Stomach smooth muscle (tissue), 2 donors: ENCODE data around the gene MGAT4A.

Experiments used
- H3K27ac ChIP-seq: one replicate; pipeline ENCODE4 v1.7.0; 2013; ENCODE audit warnings: mild to moderate bottlenecking, low read length, inconsistent platforms
- H3K27me3 ChIP-seq, 2 donors: one replicate each; pipeline ENCODE4 v1.7.0; 2013; ENCODE audit warnings: low read length in 2 of 2; ENCODE audit not compliant: insufficient read depth in 2 of 2, control insufficient read depth in 1 of 2
- H3K36me3 ChIP-seq, 2 donors: one replicate each; pipeline ENCODE4 v1.7.0; 2013; ENCODE audit warnings: low read length in 2 of 2; ENCODE audit not compliant: control insufficient read depth in 2 of 2, insufficient read depth in 2 of 2
- H3K4me1 ChIP-seq: one replicate; pipeline ENCODE4 v1.7.0; 2013; ENCODE audit warnings: low read length; ENCODE audit not compliant: control insufficient read depth, insufficient read depth
- H3K4me3 ChIP-seq, 2 donors: one replicate each; pipeline ENCODE4 v1.7.0; 2013; ENCODE audit warnings: low read length in 2 of 2
- H3K9ac ChIP-seq, 2 donors: one replicate each; pipeline ENCODE4 v1.7.0; 2013; ENCODE audit warnings: low read length in 2 of 2, mild to moderate bottlenecking in 1 of 2
- H3K9me3 ChIP-seq, 2 donors: one replicate each; pipeline ENCODE4 v1.7.0; 2013; ENCODE audit warnings: low read length in 2 of 2; ENCODE audit not compliant: control insufficient read depth in 2 of 2
- donor health status: healthy.
- donor health status: Pancreatic carcinoma.

The MGAT4A gene

GRCh38 chr2:98623657-98624056 is 107.3 kb downstream of the MGAT4A start:
- Histone ChIP-seq H3K27ac (no peak overlapping the region), H3K4me1 (no peaks in the 10 kb centered on the region), H3K4me3 (no peak overlapping the region), H3K36me3 (peaks cover 0 to 8% of the 10 kb centered on the region in 2 donors), H3K27me3 (no peaks in the 10 kb centered on the region), H3K9ac (no peak overlapping the region), H3K9me3 (no peaks in the 10 kb centered on the region)

GRCh38 chr2:98617149-98617548 is 113.8 kb downstream of the MGAT4A start:
- H3K4me3 ChIP-seq, result no peak overlapping the region
- no peaks in the 10 kb centered on the region for H3K27me3 ChIP-seq
- H3K9me3 ChIP-seq, result no peaks in the 10 kb centered on the region
- no peaks in the 10 kb centered on the region for H3K4me1 ChIP-seq
- H3K9ac ChIP-seq, result no peak overlapping the region
- no peak overlapping the region for H3K27ac ChIP-seq
- H3K36me3 ChIP-seq, result peaks cover 38 to 51% of the 10 kb centered on the region in 2 donors

- Histone ChIP-seq H3K9ac (no peak overlapping the region), H3K4me3 (no peak overlapping the region), H3K4me1 (peaks cover 6% of the 10 kb centered on the region), H3K27ac (no peak overlapping the region), H3K36me3 (peaks cover 48 to 49% of the 10 kb centered on the region in 2 donors), H3K27me3 (no peaks in the 10 kb centered on the region), H3K9me3 (no peaks in the 10 kb centered on the region)
These were observed 115.5 kb downstream of the MGAT4A start for GRCh38 chr2:98615481-98615880.

GRCh38 chr2:98614024-98614739 is 116.8 kb downstream of the MGAT4A start:
- no peak overlapping the region for H3K27ac ChIP-seq
- no peaks in the 10 kb centered on the region for H3K9me3 ChIP-seq
- no peak overlapping the region for H3K4me3 ChIP-seq
- no peaks in the 10 kb centered on the region for H3K27me3 ChIP-seq
- peaks cover 19% of the 10 kb centered on the region for H3K4me1 ChIP-seq
- H3K36me3 ChIP-seq, result peaks cover 46 to 50% of the 10 kb centered on the region in 2 donors
- H3K9ac ChIP-seq, result no peak overlapping the region

- Histone ChIP-seq H3K36me3 (peaks cover 17 to 26% of the 10 kb centered on the region in 2 donors), H3K4me1 (peaks cover 41% of the 10 kb centered on the region), H3K9ac (peak overlapping the region; percentile 98 to 99), H3K4me3 (peak overlapping the region; percentile 95 to 100), H3K9me3 (no peaks in the 10 kb centered on the region), H3K27me3 (no peaks in the 10 kb centered on the region), H3K27ac (peak overlapping the region; percentile 97)
These were observed 121.8 kb downstream of the MGAT4A start for GRCh38 chr2:98608962-98609604.

GRCh38 chr2:98608116-98608961 is 122.6 kb downstream of the MGAT4A start, which contains the start of the genes COA5 and UNC50:
TSS of gene COA5 (minus strand) at chr2:98608512. CDS start at chr2:98608405, 107 bp downstream.
TSS of gene UNC50 (plus strand) at chr2:98608589. CDS start at chr2:98609760, 1,171 bp downstream.
- H3K4me3 ChIP-seq, result peak within 1 kb of the TSS; percentile 95 to 100
- H3K36me3 ChIP-seq, result peaks cover 9 to 20% of the 10 kb centered on the region in 2 donors
- peaks cover 41% of the 10 kb centered on the region for H3K4me1 ChIP-seq
- no peaks in the 10 kb centered on the region for H3K27me3 ChIP-seq
- no peaks in the 10 kb centered on the region for H3K9me3 ChIP-seq
- peak within 1 kb of the TSS; percentile 97 for H3K27ac ChIP-seq
- H3K9ac ChIP-seq, result peak within 1 kb of the TSS; percentile 98 to 99

GRCh38 chr2:98607741-98608115 is 123.2 kb downstream of the MGAT4A start:
- Histone ChIP-seq H3K36me3 (peaks cover 6 to 15% of the 10 kb centered on the region in 2 donors), H3K9me3 (no peaks in the 10 kb centered on the region), H3K27ac (peak overlapping the region; percentile 97), H3K4me3 (peak overlapping the region; percentile 95 to 100), H3K4me1 (peaks cover 41% of the 10 kb centered on the region), H3K9ac (peak overlapping the region; percentile 98 to 99), H3K27me3 (no peaks in the 10 kb centered on the region)

GRCh38 chr2:98607104-98607503 is 123.8 kb downstream of the MGAT4A start:
- no peaks in the 10 kb centered on the region for H3K9me3 ChIP-seq
- peak overlapping the region; percentile 98 to 99 for H3K9ac ChIP-seq
- H3K27me3 ChIP-seq, result no peaks in the 10 kb centered on the region
- peaks cover 41% of the 10 kb centered on the region for H3K4me1 ChIP-seq
- H3K27ac ChIP-seq, result no peak overlapping the region
- H3K36me3 ChIP-seq, result peaks cover 4 to 12% of the 10 kb centered on the region in 2 donors
- H3K4me3 ChIP-seq, result peak overlapping the region; percentile 95 to 100

- H3K9ac ChIP-seq, result peak overlapping the region; percentile 22 to 98
- H3K4me1 ChIP-seq, result peaks cover 40% of the 10 kb centered on the region
- H3K27me3 ChIP-seq, result no peaks in the 10 kb centered on the region
- H3K36me3 ChIP-seq, result peaks cover 8 to 12% of the 10 kb centered on the region in 2 donors
- H3K9me3 ChIP-seq, result no peaks in the 10 kb centered on the region
- no peak overlapping the region for H3K27ac ChIP-seq
- no peak overlapping the region for H3K4me3 ChIP-seq
These were observed 124.5 kb downstream of the MGAT4A start for GRCh38 chr2:98606431-98606830.

GRCh38 chr2:98605076-98605475 is 125.9 kb downstream of the MGAT4A start:
- Histone ChIP-seq H3K36me3 (peaks cover under 1 to 15% of the 10 kb centered on the region in 2 donors), H3K9ac (no peak overlapping the region), H3K4me3 (no peak overlapping the region)

More at GRCh38 chr2:98605076-98605475, 125.9 kb downstream of the MGAT4A start:
- H3K27me3 ChIP-seq, result no peaks in the 10 kb centered on the region
- H3K9me3 ChIP-seq, result no peaks in the 10 kb centered on the region
- H3K27ac ChIP-seq, result no peak overlapping the region
- peaks cover 31% of the 10 kb centered on the region for H3K4me1 ChIP-seq
